Breast epithelium (tissue), 3 donors: ENCODE measurements around the gene IQCB1.

Source experiments
- POLR2A ChIP-seq: fragments of 450-650 bp; IDR thresholded peaks from one replicate; pipeline ENCODE4 v1.6.1; 2016; ENCODE audit warnings: antibody characterized with exemption, mild to moderate bottlenecking, moderate library complexity
- POLR2AphosphoS5 ChIP-seq, 3 donors: sonication (generic); formaldehyde crosslinking; IDR thresholded peaks; one replicate each; pipeline ENCODE4 v1.6.1; 2017; ENCODE audit warnings: antibody characterized with exemption in 3 of 3
- TF ChIP-seq, protein P1 (sequence below), 3 donors: fragments of 450-650 bp; IDR thresholded peaks; one replicate each; pipeline ENCODE4 v1.5.1; 2016 to 2017; ENCODE audit warnings: antibody characterized with exemption in 3 of 3, mild to moderate bottlenecking in 3 of 3, moderate library complexity in 3 of 3

DNA sequence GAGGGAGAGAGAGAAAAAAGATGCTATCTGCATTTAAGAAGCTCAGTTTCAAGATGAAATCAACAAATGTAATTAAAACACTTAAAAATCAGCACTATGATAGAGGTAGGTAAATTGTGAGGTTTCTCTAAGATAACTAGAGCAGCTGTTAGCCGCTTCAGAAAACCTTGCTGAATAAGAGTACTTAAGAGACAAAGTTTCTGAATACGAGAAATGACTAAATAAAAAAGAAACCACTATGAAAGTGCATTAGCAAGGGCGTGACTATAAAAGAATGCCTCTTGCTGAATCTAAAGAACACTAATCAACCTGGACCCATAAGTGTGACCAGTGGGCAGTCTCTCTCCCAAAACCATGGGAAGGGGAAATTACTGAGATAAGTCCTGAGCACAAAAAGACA is 41.8 kb downstream of the IQCB1 start:
- TF ChIP-seq, protein P1, sequence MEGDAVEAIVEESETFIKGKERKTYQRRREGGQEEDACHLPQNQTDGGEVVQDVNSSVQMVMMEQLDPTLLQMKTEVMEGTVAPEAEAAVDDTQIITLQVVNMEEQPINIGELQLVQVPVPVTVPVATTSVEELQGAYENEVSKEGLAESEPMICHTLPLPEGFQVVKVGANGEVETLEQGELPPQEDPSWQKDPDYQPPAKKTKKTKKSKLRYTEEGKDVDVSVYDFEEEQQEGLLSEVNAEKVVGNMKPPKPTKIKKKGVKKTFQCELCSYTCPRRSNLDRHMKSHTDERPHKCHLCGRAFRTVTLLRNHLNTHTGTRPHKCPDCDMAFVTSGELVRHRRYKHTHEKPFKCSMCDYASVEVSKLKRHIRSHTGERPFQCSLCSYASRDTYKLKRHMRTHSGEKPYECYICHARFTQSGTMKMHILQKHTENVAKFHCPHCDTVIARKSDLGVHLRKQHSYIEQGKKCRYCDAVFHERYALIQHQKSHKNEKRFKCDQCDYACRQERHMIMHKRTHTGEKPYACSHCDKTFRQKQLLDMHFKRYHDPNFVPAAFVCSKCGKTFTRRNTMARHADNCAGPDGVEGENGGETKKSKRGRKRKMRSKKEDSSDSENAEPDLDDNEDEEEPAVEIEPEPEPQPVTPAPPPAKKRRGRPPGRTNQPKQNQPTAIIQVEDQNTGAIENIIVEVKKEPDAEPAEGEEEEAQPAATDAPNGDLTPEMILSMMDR (IDR thresholded peaks at IDR 0.05), result no peak
- TF ChIP-seq POLR2A (no peak), POLR2AphosphoS5 (IDR thresholded peaks at IDR 0.05) (no peak)
